ENCODE measurements around the gene EIF2S2. TPM values are rescaled to one million over a fixed set of nuclear protein-coding genes. Genes with fewer than 3 reads are reported as not detected.

The EIF2S2 gene
- total RNA-seq, 1 experiment from 2014 or later = 124 TPM

- CTCF ChIA-PET = interaction anchor here (0.9 to 2.2 kb wide), 5 partner anchors 13 to 219 kb away, joined by 3 to 10 read pairs (median 6); no protein-coding TSS in a partner anchor
- no peaks in the 10 kb centered on the region for H3K9me3 Mint-ChIP-seq
Measured at GRCh38 chr20:34082232-34082887, 29.7 kb downstream of the EIF2S2 start.

More at GRCh38 chr20:34082232-34082887, 29.7 kb downstream of the EIF2S2 start:
- H3K36me3 Mint-ChIP-seq = peaks cover 9% of the 10 kb centered on the region; the same call in 1 of the 2 replicates
- TF ChIP-seq FOXP4 (CRISPR knock-in tag; IDR thresholded peaks at IDR 0.05) (no peak), ESRRA (CRISPR knock-in tag; IDR thresholded peaks at IDR 0.05; ENCODE audit: borderline replicate concordance) (no peak), NFE2L1 (CRISPR knock-in tag; IDR thresholded peaks at IDR 0.05) (no peak), TEAD1 (CRISPR knock-in tag; IDR thresholded peaks at IDR 0.05) (no peak), SMAD4 (CRISPR knock-in tag; IDR thresholded peaks at IDR 0.05) (no peak), MYBL2 (CRISPR knock-in tag; IDR thresholded peaks at IDR 0.05) (no peak), ARID4B (CRISPR knock-in tag; IDR thresholded peaks at IDR 0.05; ENCODE audit: borderline replicate concordance) (no peak), AFF4 (CRISPR knock-in tag; IDR thresholded peaks at IDR 0.05; ENCODE audit: borderline replicate concordance) (no peak), ERG (CRISPR knock-in tag; IDR thresholded peaks at IDR 0.05) (no peak), FOXJ3 (CRISPR knock-in tag; IDR thresholded peaks at IDR 0.05; ENCODE audit: borderline replicate concordance) (no peak), TCF7 (CRISPR knock-in tag; IDR thresholded peaks at IDR 0.05; ENCODE audit: low read depth) (no peak), NR1H2 (CRISPR knock-in tag; IDR thresholded peaks at IDR 0.05) (no peak), RORB (CRISPR knock-in tag; IDR thresholded peaks at IDR 0.05) (no peak), ZNF219 (CRISPR knock-in tag; IDR thresholded peaks at IDR 0.05; ENCODE audit: borderline replicate concordance) (no peak), ZNF671 (CRISPR knock-in tag; IDR thresholded peaks at IDR 0.05) (no peak), ZNF317 (CRISPR knock-in tag; IDR thresholded peaks at IDR 0.05; ENCODE audit: borderline replicate concordance, low read depth) (no peak), EMX1 (CRISPR knock-in tag; IDR thresholded peaks at IDR 0.05) (no peak), E2F1 (CRISPR knock-in tag; IDR thresholded peaks at IDR 0.05) (no peak), ZNF416 (CRISPR knock-in tag; IDR thresholded peaks at IDR 0.05) (no peak), PRRX2 (CRISPR knock-in tag; IDR thresholded peaks at IDR 0.05) (no peak)
- no peak overlapping the region for H3K4me3 Mint-ChIP-seq
- DNase-seq (ENCODE audit: low spot score) = no peak
- POLR2A ChIA-PET = interaction anchor here (0.6 to 1.3 kb wide), 3 partner anchors 12 to 33 kb away, joined by 3 to 4 read pairs (median 4); partner anchors contain the start of gene EIF2S2
- no peaks in the 10 kb centered on the region for H3K4me1 Mint-ChIP-seq
- no peak overlapping the region for H3K27ac Mint-ChIP-seq
- H3K27me3 Mint-ChIP-seq (ENCODE audit: low read depth) = no peaks in the 10 kb centered on the region
- ATAC-seq = no peak

All from WTC11 (cell line).